GM21786 (cell line): Measurements from ENCODE around the gene ACSS1.
"Not testable (repeated sequence)": the region's sequence is repeated elsewhere in the genome, so short reads cannot be mapped to it uniquely, and the experiment has no call there.

ENCODE experiments used
- ATAC-seq: cut with Tn5 transposase; IDR thresholded peaks from one replicate; pipeline ENCODE4 v1.9.1; 2021; ENCODE audit not compliant: unreplicated experiment

The ACSS1 gene

DNA sequence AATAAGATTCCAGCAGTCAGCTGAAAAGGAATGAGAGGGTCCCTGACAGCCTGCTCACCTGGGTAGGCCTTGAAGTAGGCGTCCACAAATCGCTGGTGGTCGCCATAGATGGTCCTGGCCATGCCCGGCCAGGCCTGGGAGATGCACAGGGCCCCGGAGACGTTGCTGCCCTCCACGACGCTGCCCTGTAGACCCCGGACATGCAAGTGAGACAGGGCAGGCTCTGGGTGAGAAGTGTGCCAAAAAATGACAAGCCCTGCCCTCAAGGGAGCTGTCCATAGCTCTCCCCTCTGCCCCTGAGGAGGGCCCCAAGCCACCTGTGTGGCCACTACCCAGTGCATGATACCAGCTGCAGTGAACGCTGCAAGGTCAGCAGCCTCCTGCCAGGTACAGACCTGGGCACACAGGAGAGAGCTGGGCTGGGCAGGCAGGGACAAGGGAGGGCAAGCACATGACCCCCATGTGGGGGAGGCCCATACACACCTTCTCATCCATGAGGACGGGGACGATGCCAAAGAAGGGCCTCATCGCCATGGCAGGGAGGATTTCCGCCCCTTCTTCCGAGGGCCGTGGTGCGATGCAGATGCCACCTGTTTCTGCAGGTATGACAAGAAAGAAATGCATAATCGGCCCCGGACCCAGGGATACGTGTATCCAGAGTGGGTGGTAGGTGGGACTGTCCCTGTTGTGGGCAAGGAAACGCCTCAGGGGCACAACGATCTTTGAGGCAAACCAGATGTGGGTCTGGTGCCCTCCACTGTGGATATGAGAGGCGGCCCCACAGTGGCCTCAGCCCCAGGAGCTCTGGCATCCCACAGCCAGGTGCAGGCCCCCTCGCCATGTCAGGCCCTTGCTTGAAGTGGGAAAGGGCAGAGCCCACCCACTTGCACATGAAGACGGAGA is 44.2 kb downstream of the ACSS1 start:
- no peak for ATAC-seq

DNA sequence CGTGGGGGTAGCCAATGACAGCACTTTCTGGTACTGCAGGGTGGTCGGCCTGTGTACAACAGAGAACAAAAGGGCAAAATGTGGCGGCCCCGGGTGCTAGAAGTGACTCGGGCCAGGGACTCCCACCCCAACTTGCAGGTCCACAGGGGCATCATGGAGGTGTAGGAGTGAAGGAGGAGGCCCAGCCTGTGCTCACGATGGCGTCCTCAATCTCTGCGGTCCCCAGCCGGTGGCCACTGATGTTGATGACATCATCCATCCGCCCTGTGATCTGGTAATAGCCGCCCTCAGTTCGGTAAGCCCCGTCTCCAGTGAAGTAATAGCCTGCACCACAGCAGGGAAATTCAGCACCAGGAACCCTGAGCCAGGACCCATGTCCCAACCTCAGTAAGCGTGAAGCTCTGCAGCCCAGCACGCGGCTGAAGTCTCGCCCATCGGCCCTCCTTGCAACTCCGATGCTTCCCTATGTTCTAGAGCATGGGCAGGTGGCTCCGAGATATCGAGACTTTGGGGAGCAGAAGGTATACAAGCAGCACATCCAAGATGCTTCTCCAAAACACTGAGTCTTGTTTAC is 45.2 kb downstream of the ACSS1 start:
- ATAC-seq = no peak

DNA sequence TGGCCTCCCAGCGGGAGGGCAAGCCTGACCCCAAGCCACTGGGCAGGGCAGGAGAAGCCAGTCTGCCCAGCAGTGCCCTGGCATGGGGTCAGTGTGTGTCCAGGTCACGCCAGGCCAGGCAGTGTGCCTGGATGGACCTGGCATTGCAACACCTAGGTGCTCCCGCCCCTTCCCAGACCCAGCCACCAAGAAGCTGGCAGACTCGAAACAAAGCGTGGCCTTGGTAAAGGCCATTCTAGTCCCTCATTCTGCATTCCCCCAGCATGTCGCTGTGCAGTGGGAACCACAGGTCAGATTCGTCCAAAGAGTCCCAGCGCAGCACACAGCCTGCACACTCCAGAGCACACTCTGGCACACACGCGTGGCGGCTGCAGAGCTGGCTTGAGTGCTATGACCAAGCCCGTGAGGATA is 46.1 kb downstream of the ACSS1 start:
- ATAC-seq = no peak

DNA sequence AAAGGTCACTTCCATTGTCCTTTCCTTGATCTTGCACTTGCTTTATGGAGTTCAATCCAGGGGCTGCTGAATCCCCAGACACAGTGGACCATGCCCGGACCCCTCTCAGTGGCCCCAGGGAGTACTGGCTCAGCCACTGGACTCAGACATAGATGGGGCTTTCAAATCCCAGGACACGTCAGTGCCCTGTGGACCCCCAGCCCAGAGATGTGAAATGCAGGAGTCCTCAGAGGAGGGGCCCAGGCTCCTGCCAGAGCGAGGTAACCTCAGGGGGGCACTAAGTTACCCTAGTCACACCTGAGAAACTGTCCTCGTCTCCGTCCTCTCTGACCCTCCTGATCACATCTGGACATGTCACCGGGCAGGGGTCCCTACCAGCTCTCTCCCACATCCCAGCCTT is 46.7 kb downstream of the ACSS1 start:
- ATAC-seq = no peak

DNA sequence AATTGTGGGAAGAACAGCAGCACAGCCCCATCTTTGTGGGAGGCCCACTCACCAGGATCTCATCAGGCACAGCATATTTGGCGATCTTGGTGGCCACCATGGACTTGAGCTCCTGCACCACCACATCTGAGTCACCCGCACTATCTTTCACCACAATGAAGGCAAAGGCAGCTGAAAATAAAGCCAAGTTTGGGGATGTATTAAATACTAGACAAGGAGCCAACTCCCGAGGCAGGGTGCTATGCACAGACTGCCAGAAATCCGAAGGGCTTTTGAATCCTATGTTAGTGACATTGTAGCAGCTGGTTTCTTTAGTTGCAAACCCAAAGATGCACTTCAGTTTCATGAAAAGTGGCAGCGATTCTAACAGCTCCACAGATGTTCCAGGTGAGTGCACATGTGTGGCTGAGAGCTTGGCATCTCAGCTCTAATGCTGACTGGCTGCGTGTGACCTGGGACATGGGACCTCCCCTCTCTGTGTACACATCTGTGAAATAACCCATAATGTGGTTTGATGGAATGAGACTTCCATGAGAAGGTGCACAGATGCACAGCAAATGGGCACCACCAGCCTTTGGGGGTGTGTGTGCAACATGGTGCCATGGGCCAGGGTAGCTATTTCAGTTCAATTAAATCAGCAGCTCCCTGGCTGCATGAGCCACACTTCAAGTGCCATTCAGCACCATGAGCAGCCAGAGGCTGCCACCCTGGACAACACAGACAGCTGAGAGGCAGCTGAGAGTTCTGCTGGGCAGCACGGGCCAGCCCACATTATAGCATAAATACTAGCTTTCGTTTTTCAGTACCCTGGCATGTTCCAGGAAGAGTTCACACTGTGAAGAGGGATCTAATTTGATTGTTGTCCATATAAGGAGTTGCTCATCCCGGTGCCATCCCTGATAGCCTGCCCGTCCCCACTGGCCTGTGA is 48.5 kb downstream of the ACSS1 start:
- ATAC-seq = no peak

DNA sequence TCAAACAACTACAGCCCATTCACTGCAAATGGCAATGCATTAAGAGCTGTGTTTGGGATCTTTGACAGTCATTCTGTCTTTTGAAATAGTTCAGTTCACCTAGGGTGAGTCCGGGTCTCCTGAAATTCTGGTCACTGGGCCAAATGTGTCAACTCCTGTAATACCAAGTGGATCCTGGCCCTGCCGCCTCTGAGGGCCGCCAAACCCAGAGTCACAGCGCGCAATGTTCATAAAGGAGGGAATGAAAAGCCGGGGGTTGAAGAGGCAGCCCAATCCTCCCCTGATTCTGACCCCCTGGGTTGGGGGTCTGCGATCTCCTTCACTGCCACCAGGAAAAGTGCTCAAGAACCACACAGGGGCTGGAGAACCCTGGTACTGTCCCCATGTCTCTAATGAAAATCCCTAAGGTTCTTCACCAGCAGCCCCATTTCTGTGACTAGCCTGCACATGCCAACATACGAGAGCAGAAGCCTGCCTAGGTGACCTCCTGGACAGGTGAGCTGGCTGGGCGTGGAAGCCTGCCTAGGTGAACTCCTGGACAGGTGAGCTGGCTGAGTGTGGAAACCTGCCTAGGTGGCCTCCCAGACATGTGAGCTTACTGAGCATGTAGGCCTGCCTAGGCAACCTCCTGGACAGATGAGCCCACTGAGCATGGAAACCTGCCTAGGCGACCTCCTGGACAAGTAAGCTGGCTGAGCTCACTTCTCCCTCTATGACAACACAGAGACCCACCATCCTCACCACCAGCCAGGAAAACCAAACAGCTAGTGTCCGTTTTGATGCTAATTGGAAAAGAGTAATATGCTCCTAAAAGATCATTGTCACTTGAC is 49.3 kb downstream of the ACSS1 start:
- no peak for ATAC-seq

DNA sequence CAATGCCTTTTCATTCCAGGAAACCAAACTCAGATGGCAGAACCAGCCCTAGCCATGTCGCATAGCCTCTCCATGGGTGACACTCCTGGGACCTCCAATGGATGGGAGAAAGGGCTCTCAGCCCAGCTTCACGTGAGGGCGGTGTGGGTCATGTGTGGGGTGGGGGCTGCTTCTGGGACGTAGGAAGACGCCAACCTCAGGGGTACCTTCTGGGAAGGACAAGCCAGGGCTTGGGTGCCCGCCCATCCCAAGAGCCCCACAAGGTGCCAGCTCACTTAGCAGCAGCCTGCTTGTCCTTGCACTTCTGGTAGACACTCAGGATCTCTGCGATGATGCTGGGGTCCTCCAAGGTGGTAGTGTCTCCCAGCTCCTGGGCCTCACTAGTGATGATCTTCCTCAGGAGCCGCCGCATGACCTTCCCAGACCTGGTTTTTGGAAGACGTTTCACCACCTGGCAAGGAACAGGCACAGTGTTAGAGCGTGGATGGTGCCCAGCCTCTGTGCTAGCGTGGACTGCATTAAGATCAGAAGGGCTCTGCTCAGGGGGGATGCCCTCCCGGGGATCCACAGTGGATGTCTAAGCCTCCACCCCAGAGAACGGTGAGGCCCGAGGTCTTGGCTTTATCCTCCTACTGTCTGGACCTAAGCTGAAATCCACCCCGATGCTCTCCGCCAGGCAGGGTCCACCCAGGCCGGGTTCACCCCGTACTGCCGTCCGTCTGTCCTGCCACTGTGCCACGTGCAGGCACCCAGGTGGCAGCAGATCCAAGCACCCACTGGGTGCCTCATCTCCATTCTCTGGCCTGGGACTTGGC is 50.2 kb downstream of the ACSS1 start:
- ATAC-seq = no peak

DNA sequence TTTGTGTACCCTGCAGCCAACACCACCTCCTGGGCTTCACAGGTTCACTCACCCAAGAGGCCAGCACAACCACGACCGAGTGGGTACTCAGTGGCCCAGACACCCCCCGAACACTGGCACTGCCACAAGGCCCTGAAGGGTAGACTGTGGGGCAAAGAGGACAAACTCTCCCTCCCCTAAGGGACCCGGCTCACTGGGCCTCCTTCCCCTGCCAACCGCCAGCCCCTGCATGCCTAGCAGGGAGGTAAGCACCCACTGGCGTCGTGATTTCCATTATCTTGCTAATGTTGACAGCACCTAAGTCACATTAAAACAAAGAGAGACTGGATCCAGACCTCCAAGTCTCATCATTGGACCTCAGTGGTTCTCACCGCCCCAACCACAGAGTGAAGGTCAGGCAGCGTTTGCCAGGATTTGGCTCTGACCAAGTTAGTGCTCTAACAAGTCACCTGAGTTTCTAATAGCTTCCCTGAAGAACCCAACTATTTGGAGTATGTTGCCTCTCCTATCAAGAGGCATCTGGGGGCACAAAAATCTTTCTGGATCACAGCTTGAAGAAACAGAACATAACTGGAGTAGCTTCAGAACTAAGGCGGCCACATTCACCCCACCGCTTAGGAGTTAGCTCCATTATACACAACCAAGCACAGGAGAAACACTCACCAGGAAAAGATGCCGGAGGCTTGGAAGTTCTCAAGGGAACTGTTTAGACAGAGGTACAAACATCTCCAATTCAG is 51.3 kb downstream of the ACSS1 start:
- ATAC-seq = no peak

DNA sequence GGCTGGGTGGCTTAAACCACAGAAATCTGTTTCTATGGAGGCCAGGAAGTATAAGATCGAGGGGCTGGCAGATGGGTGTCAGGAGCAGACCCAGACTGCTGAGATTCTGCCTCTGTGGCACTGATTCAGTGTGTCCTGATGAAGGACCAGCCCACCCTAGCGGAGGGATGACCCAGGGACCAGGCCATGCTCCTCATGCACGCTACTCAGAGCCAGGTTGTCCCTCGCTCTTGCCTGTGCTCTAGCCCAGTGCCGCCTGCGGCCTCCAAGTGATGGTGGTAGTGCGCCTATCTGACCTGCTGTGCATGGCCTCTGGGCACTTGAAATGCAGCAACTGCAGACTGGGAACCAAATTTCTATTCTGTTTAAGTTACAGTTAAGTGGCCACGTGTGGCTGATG is 52.3 kb downstream of the ACSS1 start:
- no peak for ATAC-seq

DNA sequence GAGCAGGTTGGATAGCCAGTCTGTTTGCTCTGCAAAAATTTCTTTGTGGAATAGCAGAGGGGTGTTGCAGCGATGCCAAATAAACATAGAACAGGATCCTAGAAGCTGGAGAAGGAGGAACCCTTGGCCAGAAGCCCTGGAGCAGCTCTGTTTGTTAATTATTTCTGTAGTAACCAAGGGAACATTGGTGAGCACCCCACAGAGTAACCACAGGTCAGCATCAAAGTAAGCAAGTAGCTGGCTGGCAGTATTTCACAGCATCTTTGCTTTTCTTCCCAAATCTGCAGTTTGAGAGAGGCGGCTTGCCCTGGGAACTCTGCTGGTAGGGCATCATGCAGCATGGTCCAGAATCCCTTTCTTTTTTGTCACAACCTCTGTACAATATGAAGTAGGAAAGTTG is 52.7 kb downstream of the ACSS1 start:
- no peak for ATAC-seq

DNA sequence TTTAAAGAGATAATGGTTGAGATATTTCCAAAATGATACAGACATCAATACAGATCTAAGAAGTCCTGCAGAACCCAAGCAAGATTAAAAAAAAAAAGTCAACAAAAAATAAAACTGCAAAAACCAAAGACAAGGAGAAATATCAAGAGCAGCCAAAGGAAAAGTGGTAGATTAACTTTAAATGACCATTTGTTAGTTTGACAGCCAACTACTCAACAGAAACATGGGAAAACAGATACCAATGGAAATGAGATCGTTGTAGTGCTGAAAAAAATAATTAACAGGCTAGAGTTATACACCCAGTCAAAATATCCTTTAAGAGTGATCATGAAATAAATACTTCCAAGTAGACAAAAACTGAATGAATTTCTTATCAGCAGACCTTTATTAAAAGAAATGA is 54.9 kb downstream of the ACSS1 start:
- no peak for ATAC-seq

DNA sequence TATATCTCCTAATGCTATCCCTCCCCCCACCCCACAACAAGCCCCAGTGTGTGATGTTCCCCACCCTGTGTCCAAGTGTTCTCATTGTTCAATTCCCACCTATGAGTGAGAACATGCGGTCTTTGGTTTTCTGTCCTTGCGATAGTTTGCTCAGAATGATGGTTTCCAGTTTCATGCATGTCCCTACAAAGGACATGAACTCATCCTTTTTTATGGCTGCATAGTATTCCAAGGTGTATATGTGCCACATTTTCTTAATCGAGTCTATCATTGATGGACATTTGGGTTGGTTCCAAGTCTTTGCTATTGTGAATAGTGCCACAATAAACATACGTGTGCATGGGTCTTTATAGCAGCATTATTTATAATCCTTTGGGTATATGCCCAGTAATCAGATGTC is 56.6 kb downstream of the ACSS1 start:
- not testable (repeated sequence) for ATAC-seq

DNA sequence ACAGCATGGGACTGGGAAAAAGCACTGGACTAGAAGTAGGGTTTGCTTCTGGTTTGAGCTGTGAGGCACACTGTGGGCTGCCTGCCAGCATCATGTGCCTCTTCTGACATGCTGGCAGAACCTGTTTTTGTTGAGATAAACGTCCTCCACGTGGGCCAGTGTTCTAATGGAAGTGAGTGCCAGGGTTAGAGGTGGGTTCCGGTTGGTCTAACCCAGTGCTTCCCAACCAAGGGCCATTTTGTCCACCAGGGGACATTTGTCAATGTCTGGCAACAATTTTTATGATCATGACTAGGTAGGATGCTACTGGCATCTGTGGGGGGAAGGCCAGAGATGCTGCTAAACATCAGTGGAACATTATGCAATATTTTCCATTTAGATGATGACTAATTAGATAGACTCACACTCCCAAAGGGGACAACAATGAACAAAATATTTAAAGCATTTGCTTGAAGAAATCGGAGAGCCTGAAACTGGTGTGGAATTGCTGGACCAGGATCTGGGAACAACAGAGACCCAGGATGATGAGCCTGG is 57.6 kb downstream of the ACSS1 start:
- ATAC-seq = no peak

DNA sequence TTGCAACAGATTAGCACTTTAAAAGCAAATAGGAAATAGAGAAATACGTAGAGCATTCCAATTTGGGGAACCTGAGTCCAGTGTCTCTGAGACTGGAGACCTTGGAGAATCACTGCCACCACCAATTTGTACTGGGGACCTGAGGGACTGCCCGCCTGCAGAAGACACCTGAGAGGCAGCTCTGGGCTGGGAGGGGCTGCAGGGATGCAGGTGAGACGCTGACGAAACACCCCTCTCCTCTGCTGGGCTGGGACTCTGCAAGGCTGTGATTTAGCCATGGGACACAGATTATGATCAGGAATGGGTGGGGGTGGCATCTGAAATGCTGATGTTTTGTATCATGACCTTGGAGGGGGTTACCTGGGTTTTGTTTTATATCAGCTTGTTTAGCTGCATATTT is 58.4 kb downstream of the ACSS1 start:
- no peak for ATAC-seq

DNA sequence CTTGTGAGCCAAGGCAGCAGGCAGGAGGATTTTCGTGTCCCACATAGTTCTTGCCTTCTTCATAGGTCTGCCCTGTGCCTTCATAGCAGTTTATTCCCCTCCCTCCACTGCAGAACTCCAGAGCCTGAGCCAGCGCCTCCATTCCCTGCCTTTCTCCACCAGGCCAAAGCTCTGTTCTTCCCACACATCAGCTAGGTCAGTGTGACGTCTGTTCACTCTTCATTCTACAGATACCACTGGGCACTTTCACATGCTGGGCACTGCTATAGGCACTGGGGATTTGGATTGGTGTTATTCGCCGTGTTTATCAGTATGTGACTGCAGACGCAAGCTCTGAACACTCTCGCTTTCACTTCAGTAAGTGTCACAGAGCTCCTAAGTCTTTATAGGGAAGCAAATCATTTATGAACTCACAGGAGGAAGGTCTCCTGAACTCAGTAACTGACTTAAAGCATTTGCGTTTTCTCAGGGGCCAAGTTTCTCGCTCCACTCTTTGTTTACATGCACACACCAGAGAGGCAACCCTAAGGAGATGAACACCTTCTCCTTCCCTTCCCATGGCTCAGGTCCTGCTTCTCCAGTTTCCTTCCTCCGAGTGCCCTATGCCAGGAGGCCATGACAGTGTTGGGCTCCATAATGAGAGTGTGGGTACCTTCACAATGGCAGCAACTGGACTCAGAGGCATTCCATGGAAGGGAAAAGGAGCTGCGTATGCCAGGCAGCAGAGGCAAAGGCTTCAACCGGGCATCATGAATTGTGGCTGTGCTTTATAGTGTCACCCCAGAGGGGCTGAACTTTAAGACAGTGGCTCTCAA is 59.1 kb downstream of the ACSS1 start:
- ATAC-seq = no peak

DNA sequence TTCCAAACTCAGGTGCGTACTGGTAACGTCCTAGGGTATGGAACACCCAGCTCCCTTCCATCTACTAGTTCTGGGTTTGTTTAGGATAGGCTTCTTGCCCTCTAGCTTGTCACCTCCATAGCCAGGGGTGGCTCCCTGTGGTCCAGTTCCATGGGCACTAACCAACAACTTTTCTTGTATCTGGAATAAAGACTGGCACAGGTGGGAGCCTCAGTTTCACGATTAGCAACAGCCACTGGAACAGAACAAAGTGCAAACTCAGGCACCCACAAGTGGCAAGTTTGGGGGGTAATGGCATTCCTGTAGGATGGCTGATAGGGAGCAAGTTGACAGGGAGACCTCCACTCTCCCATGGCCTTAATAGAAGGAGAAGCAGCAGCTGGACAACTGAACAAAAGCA is 59.8 kb downstream of the ACSS1 start:
- no peak for ATAC-seq

DNA sequence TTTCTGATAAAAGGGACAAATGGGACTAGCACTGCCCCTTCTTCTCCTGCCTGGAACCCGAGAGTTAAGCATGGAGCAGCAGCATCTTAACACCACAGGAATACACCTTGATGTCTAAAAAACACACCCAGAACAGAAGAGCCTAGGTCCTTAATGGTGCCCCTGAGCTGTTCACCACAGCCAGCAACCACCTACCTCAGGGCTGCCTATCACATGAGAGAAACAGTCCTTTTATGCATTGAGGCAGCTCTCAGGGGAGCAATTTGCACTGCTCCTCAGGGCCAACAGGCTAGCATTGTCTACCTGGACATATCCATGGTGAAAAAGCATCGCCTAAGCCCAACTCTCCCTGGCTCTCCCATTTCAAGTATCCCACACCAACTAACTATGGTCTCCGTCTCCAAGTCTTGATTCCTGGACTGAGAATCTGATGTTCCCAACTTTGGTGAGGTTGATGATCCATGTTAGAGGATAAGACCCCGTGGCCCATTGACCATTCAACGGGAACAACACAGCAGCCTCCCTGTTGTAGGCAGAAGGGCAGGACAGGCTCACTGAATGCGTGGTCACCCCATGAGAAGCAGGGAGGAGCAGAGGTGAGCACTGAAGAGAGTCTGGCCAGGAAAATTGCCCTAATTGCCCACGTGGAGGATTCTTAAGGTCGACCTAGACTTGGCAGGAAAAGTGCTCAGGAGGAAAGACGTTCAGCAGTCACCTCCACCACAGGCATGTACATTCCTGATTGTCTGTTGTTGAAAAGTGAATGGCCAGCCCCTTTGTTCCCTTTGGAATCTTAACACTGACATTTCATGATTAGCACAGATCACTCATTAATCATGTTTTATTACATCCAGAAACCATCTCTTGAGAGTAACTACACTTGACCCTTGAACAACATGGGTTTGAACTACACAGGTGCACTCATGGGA is 61.2 kb downstream of the ACSS1 start:
- ATAC-seq = no peak
